Measurements from ENCODE around the gene ATXN1. TPM values are rescaled to one million over a fixed set of nuclear protein-coding genes. Genes with fewer than 3 reads are reported as not detected.
"Not testable (repeated sequence)": the region's sequence is repeated elsewhere in the genome, so short reads cannot be mapped to it uniquely, and the experiment has no call there.

The ATXN1 gene
- total RNA-seq, 1 donor from 2014 or later = 33.7 TPM

GRCh38 chr6:16406966-16407365 is 354.3 kb downstream of the ATXN1 start:
- no peak for TF ChIP-seq CTCF (conservative IDR thresholded peaks at IDR 0.05)
- H3K4me1 Mint-ChIP-seq (ENCODE audit: unreplicated experiment) = peaks cover 37% of the 10 kb centered on the region
- no peak for DNase-seq (ENCODE audit: extremely low spot score, unreplicated experiment)

GRCh38 chr6:16406538-16406937 is 354.7 kb downstream of the ATXN1 start:
- not testable (repeated sequence) for H3K27me3 Mint-ChIP-seq; DNase-seq (ENCODE audit: extremely low spot score, unreplicated experiment)

More at GRCh38 chr6:16406966-16407365, 354.3 kb downstream of the ATXN1 start:
- H3K27me3 Mint-ChIP-seq = no peaks in the 10 kb centered on the region
- no peak overlapping the region for H3K4me3 Mint-ChIP-seq
- H3K36me3 Mint-ChIP-seq = peaks cover 4% of the 10 kb centered on the region
- no peak overlapping the region for H3K27ac Mint-ChIP-seq
- H3K9me3 Mint-ChIP-seq = no peaks in the 10 kb centered on the region

GRCh38 chr6:16405375-16405774 is 355.9 kb downstream of the ATXN1 start:
- DNase-seq (ENCODE audit: extremely low spot score, unreplicated experiment) = no peak
- Mint-ChIP-seq H3K27me3 (no peaks in the 10 kb centered on the region), H3K27ac (no peak overlapping the region), H3K9me3 (no peaks in the 10 kb centered on the region), H3K4me3 (no peak overlapping the region), H3K4me1 (ENCODE audit: unreplicated experiment) (peaks cover 37% of the 10 kb centered on the region), H3K36me3 (peaks cover 8% of the 10 kb centered on the region)
- TF ChIP-seq CTCF (conservative IDR thresholded peaks at IDR 0.05) = no peak

More at GRCh38 chr6:16406538-16406937, 354.7 kb downstream of the ATXN1 start:
- H3K36me3 Mint-ChIP-seq, H3K27ac Mint-ChIP-seq, H3K9me3 Mint-ChIP-seq, H3K4me3 Mint-ChIP-seq: not testable (repeated sequence)
- H3K4me1 Mint-ChIP-seq (ENCODE audit: unreplicated experiment) = peaks cover 37% of the 10 kb centered on the region

- no peak for DNase-seq (ENCODE audit: extremely low spot score, unreplicated experiment)
- Mint-ChIP-seq H3K4me1 (ENCODE audit: unreplicated experiment) (peaks cover 33% of the 10 kb centered on the region), H3K27me3 (no peaks in the 10 kb centered on the region), H3K9me3 (no peaks in the 10 kb centered on the region), H3K4me3 (no peak overlapping the region), H3K36me3 (peaks cover 8% of the 10 kb centered on the region), H3K27ac (no peak overlapping the region)
- no peak for TF ChIP-seq CTCF (conservative IDR thresholded peaks at IDR 0.05)
Measured at GRCh38 chr6:16404456-16404855, 356.8 kb downstream of the ATXN1 start.

- Mint-ChIP-seq H3K4me3 (no peak overlapping the region), H3K27me3 (no peaks in the 10 kb centered on the region), H3K27ac (peak overlapping the region; percentile 5), H3K9me3 (no peaks in the 10 kb centered on the region), H3K36me3 (peaks cover 8% of the 10 kb centered on the region), H3K4me1 (ENCODE audit: unreplicated experiment) (peaks cover 33% of the 10 kb centered on the region)
- TF ChIP-seq CTCF (conservative IDR thresholded peaks at IDR 0.05) = peak; percentile 28
- DNase-seq (ENCODE audit: extremely low spot score, unreplicated experiment) = no peak
Measured at GRCh38 chr6:16403831-16404230, 357.4 kb downstream of the ATXN1 start.

- Mint-ChIP-seq H3K4me1 (ENCODE audit: unreplicated experiment) (peaks cover 37% of the 10 kb centered on the region), H3K27me3 (no peaks in the 10 kb centered on the region), H3K4me3 (no peak overlapping the region), H3K9me3 (no peaks in the 10 kb centered on the region), H3K27ac (no peak overlapping the region), H3K36me3 (peaks cover 8% of the 10 kb centered on the region)
- no peak for DNase-seq (ENCODE audit: extremely low spot score, unreplicated experiment)
- TF ChIP-seq CTCF (conservative IDR thresholded peaks at IDR 0.05) = no peak
Measured at GRCh38 chr6:16402581-16402900, 358.7 kb downstream of the ATXN1 start.
